Left ventricle myocardium inferior (tissue), 1 donor: ENCODE data around the gene AK1. TPM values are rescaled to one million over a fixed set of nuclear protein-coding genes. Genes with fewer than 3 reads are reported as not detected.

Experiments
- DNase-seq: peaks from one replicate; pipeline ENCODE4 v3.0.0-alpha.2; 2020
- H3K27ac ChIP-seq: fragments of 200-600 bp; replicated peaks from 2 replicates; pipeline ENCODE4 v1.8.0; 2021
- H3K27me3 ChIP-seq: fragments of 200-600 bp; 2 replicates; pipeline ENCODE4 v1.8.0; 2021; ENCODE audit warnings: low read depth
- H3K36me3 ChIP-seq: fragments of 200-600 bp; 2 replicates; pipeline ENCODE4 v1.8.0; 2021
- H3K4me1 ChIP-seq: fragments of 200-600 bp; 2 replicates; pipeline ENCODE4 v1.8.0; 2021
- H3K4me3 ChIP-seq: fragments of 200-600 bp; 2 replicates; pipeline ENCODE4 v1.8.0; 2021; ENCODE audit warnings: mild to moderate bottlenecking, moderate library complexity
- H3K9me3 ChIP-seq: fragments of 200-600 bp; replicated peaks from 2 replicates; pipeline ENCODE4 v1.8.0; 2021
- CTCF ChIP-seq: fragments of 200-600 bp; IDR thresholded peaks from 2 replicates; pipeline ENCODE4 v1.8.0; 2021; ENCODE audit warnings: antibody characterized with exemption, mild to moderate bottlenecking, borderline replicate concordance
- intact Hi-C: fragments of 100-400 bp; cut with micrococcal nuclease; formaldehyde crosslinking; loops from one replicate; pipeline ENCODE4 v1.11.0; 2022
- microRNA-seq: library from miRNA; unstranded; fragments of <30 nt; microRNA quantifications from one replicate; pipeline ENCODE4 v1.2.0, GENCODE V29; 2020
- total RNA-seq: library from RNA; stranded (reverse); fragmentation: NEBNext Ultra II Directional; extraction: Animal tissue kit (Norgen Biotek cat#: 25700); gene quantifications from one replicate; pipeline ENCODE4 v1.2.1, GENCODE V29; 2021
- donor health status: DM: no; HTN: yes; CAD: no; lungs with severe emphysema.

Gene AK1
- total RNA-seq, 1 donor from 2014 or later = 844 TPM

- intact Hi-C loops = no loop called here
- peaks cover 94% of the 10 kb centered on the region for H3K36me3 ChIP-seq
- no peak overlapping the region for H3K4me3 ChIP-seq
- no peak for TF ChIP-seq CTCF
- H3K9me3 ChIP-seq = no peaks in the 10 kb centered on the region
- H3K27me3 ChIP-seq = no peaks in the 10 kb centered on the region
- H3K27ac ChIP-seq = peak overlapping the region; percentile 44
- peaks cover 36% of the 10 kb centered on the region for H3K4me1 ChIP-seq
- DNase-seq = no peak
Measured at GRCh38 chr9:127816728-127817127, 60.7 kb downstream of the AK1 start.

Small RNA genes lying within 50 kb of the gene (microRNA-seq; reads per million reads assigned to microRNA genes)
- gene MIR4672 = not detected

Other genes with a start within 250 kb of the AK1 start
- gene CFAP157, start 170.7 kb downstream of the AK1 start, total RNA-seq = not detected
- gene PTRH1, start 162.0 kb downstream of the AK1 start, total RNA-seq = 13.9 TPM
- gene TTC16, start 161.6 kb downstream of the AK1 start, total RNA-seq = 0.25 TPM
- 2.3 TPM for gene TOR2A, start 142.4 kb downstream of the AK1 start, total RNA-seq
- gene SH2D3C, start 99.0 kb downstream of the AK1 start, total RNA-seq = 18.2 TPM
- 46.4 TPM for gene CDK9, start 91.6 kb downstream of the AK1 start, total RNA-seq
- gene FPGS, start 74.8 kb downstream of the AK1 start, total RNA-seq = 38.0 TPM
- gene ENG, start 23.0 kb downstream of the AK1 start, total RNA-seq = 139 TPM
- gene ST6GALNAC6, start 21.9 kb upstream of the AK1 start, total RNA-seq = 48.4 TPM
- 31.3 TPM for gene ST6GALNAC4, start 39.4 kb upstream of the AK1 start, total RNA-seq
- 0.85 TPM for gene PIP5KL1, start 53.1 kb upstream of the AK1 start, total RNA-seq
- gene DPM2, start 60.2 kb upstream of the AK1 start, total RNA-seq = 14.0 TPM
- 20.7 TPM for gene EEIG1, start 103.3 kb upstream of the AK1 start, total RNA-seq
- 7.9 TPM for gene NAIF1, start 189.6 kb upstream of the AK1 start, total RNA-seq
- gene SLC25A25, start 190.6 kb upstream of the AK1 start, total RNA-seq = 5.4 TPM